ENCODE measurements around the gene ZKSCAN4. TPM values are rescaled to one million over a fixed set of nuclear protein-coding genes. Genes with fewer than 3 reads are reported as not detected.

The ZKSCAN4 gene
- polyA plus RNA-seq, 1 donor (not counting 4 experiments of a cell fraction or from before 2014, with no cell fraction given), result 3.5 TPM

- Histone ChIP-seq H2AFZ (ENCODE audit: control insufficient read depth, low read length) (peak overlapping the region; percentile 69), H4K20me1 (ENCODE audit: control insufficient read depth, extremely low read depth, insufficient read depth, low read length) (no peaks in the 10 kb centered on the region), H3K79me2 (ENCODE audit: control insufficient read depth, insufficient read depth, low read length) (no peaks in the 10 kb centered on the region), H3K9me1 (ENCODE audit: control insufficient read depth, extremely low read depth, insufficient read depth, low read length) (no peaks in the 10 kb centered on the region), H3K9me3 (ENCODE audit: control insufficient read depth, low read depth, low read length) (no peaks in the 10 kb centered on the region), H3K27me3 (ENCODE audit: control insufficient read depth, extremely low read depth, insufficient read depth, low read length) (no peaks in the 10 kb centered on the region), H3K4me3 (ENCODE audit: control insufficient read depth in 2 of 3, extremely low read depth in 1 of 3, insufficient read depth in 2 of 3, low read depth in 1 of 3, low read length in 3 of 3) (peak overlapping the region; percentile 49 to 62 (median 54)), H3K27ac (ENCODE audit: control insufficient read depth, insufficient read depth, low read length) (no peak overlapping the region), H3K9ac (ENCODE audit: control insufficient read depth, extremely low read depth, insufficient read depth, low read length) (no peak overlapping the region), H3K4me2 (ENCODE audit: control insufficient read depth, extremely low read depth, insufficient read depth, low read depth, low read length) (peak overlapping the region; percentile 68), H3K4me1 (ENCODE audit: control insufficient read depth, extremely low read depth, insufficient read depth, low read length) (peaks cover 9% of the 10 kb centered on the region), H3K36me3 (ENCODE audit: control insufficient read depth in 2 of 2, extremely low read depth in 1 of 2, insufficient read depth in 2 of 2, low read length in 2 of 2) (no peaks in the 10 kb centered on the region)
- TF ChIP-seq CTCF (optimal IDR thresholded peaks at IDR 0.05 in 1 of 3, IDR thresholded peaks at IDR 0.05 in 1 of 3, conservative IDR thresholded peaks at IDR 0.05 in 1 of 3; ENCODE audit: extremely low read depth in 1 of 3, insufficient read depth in 2 of 3, low read length in 3 of 3) (no peak), EZH2 (IDR thresholded peaks at IDR 0.05; ENCODE audit: low read length) (no peak)
- DNase-seq (ENCODE audit: low read depth, low spot score) (no peak), FAIRE-seq (peak; percentile 26)
- dilution Hi-C loops (cut with MboI; ENCODE audit: extremely low pct_ligation_motif_present, low sequenced_read_pairs), result no loop called here
Observed at GRCh38 chr6:28218312-28219248, 33.5 kb downstream of the ZKSCAN4 start.

- Histone ChIP-seq H4K20me1 (ENCODE audit: control insufficient read depth, extremely low read depth, insufficient read depth, low read length) (no peaks in the 10 kb centered on the region), H3K4me1 (ENCODE audit: control insufficient read depth, extremely low read depth, insufficient read depth, low read length) (peaks cover 8% of the 10 kb centered on the region), H3K36me3 (ENCODE audit: control insufficient read depth in 2 of 2, extremely low read depth in 1 of 2, insufficient read depth in 2 of 2, low read length in 2 of 2) (no peaks in the 10 kb centered on the region), H3K27ac (ENCODE audit: control insufficient read depth, insufficient read depth, low read length) (no peak overlapping the region), H3K9me3 (ENCODE audit: control insufficient read depth, low read depth, low read length) (no peaks in the 10 kb centered on the region), H3K9me1 (ENCODE audit: control insufficient read depth, extremely low read depth, insufficient read depth, low read length) (no peaks in the 10 kb centered on the region), H3K9ac (ENCODE audit: control insufficient read depth, extremely low read depth, insufficient read depth, low read length) (no peak overlapping the region), H3K4me3 (ENCODE audit: control insufficient read depth in 2 of 3, extremely low read depth in 1 of 3, insufficient read depth in 2 of 3, low read depth in 1 of 3, low read length in 3 of 3) (no peak overlapping the region), H3K27me3 (ENCODE audit: control insufficient read depth, extremely low read depth, insufficient read depth, low read length) (no peaks in the 10 kb centered on the region), H2AFZ (ENCODE audit: control insufficient read depth, low read length) (no peak overlapping the region), H3K4me2 (ENCODE audit: control insufficient read depth, extremely low read depth, insufficient read depth, low read depth, low read length) (peak overlapping the region; percentile 42), H3K79me2 (ENCODE audit: control insufficient read depth, insufficient read depth, low read length) (no peaks in the 10 kb centered on the region)
- dilution Hi-C loops (cut with MboI; ENCODE audit: extremely low pct_ligation_motif_present, low sequenced_read_pairs), result no loop called here
- TF ChIP-seq CTCF (optimal IDR thresholded peaks at IDR 0.05 in 1 of 3, IDR thresholded peaks at IDR 0.05 in 1 of 3, conservative IDR thresholded peaks at IDR 0.05 in 1 of 3; ENCODE audit: extremely low read depth in 1 of 3, insufficient read depth in 2 of 3, low read length in 3 of 3), result no peak
- TF ChIP-seq EZH2 (IDR thresholded peaks at IDR 0.05; ENCODE audit: low read length), result no peak
- no peak for DNase-seq (ENCODE audit: low read depth, low spot score)
- FAIRE-seq, result no peak
Observed at GRCh38 chr6:28217890-28218289, 34.2 kb downstream of the ZKSCAN4 start.

Data from keratinocyte (primary cell).